Lung microvascular endothelial cell (primary cell): ENCODE results near the gene TOB1. TPM values are rescaled to one million over a fixed set of nuclear protein-coding genes. Genes with fewer than 3 reads are reported as not detected.
"Not testable (repeated sequence)": the region's sequence is repeated elsewhere in the genome, so short reads cannot be mapped to it uniquely, and the experiment has no call there.

Experiments used
- DNase-seq, 2 donors: peaks; one replicate each; pipeline versions ENCODE4 v3.0.0 to v3.0.0-alpha.2; 2010; ENCODE audit warnings: low read depth in 2 of 2
- total RNA-seq: library from RNA; depleted of rRNA; stranded (reverse); fragments of >200 nt; gene quantifications from 2 replicates; pipeline ENCODE4 v1.2.1, GENCODE V29; 2014

TOB1 gene
- total RNA-seq, 1 donor from 2014 or later, result 3.4 TPM

GRCh38 chr17:50898369-50899004, 32.3 kb upstream of the TOB1 start:
- DNase-seq, result no peak

GRCh38 chr17:50894513-50894912, 28.4 kb upstream of the TOB1 start:
- not testable (repeated sequence) for DNase-seq

DNA sequence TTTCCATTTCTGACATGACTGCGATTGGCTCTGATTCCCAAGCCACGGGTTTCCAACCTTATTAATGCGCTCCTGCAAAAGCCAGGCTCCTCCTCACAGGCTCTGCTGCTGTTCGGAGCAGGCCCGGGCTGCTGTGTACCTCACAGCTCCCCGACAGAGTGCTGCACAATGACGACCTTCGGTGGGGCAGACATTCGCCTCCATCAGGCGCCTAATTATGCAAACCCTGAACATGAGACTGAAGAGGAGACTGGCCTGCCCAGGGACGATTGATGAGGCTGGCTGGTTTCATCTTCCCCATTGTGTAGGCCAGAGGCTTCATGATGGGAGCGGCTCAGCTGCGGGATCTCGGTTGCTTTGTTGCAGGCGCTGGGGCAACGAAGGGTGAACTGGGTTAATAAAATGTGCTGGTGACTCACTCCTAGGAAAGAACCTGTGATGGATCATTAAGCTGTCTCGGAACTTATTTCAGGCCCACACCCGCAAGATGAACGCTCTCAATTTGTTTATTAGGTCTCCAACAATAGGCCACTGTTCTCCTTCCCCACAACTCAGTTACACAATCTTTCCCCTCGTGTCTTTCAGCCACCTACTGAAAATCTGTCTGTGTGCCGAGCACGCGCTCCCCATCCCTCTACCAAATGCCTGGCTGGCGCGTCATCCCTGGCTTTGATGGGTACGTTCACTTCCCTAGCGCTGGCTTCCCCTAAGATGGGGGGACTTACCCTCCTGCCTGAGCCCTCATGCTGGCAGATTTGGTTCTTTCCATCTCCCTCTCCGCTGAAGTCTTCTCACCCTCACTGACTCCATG, 27.2 kb upstream of the TOB1 start:
- DNase-seq, result no peak

- DNase-seq, result no peak
Measured at GRCh38 chr17:50892101-50892776, 26.1 kb upstream of the TOB1 start.

DNA sequence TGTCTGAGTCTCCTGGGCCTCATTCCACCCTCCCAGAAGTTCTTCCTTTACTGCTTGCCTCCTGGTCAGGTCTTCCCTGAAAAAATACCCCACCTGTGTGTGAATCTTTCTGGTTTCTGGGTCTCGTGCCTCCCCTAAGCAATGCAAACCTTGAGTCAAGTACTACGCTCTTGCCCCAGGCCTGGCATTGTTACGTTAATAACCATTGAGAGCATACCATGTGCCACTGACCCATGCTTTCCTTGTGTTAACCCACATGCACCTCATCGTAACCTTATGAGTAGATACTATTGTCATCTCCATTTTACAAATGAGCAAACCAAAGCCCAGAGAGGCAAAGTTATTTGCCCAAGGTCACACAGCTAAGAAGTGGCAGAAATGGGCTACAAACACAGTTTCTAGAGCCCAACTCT, 25.4 kb upstream of the TOB1 start:
- DNase-seq, result no peak

DNA sequence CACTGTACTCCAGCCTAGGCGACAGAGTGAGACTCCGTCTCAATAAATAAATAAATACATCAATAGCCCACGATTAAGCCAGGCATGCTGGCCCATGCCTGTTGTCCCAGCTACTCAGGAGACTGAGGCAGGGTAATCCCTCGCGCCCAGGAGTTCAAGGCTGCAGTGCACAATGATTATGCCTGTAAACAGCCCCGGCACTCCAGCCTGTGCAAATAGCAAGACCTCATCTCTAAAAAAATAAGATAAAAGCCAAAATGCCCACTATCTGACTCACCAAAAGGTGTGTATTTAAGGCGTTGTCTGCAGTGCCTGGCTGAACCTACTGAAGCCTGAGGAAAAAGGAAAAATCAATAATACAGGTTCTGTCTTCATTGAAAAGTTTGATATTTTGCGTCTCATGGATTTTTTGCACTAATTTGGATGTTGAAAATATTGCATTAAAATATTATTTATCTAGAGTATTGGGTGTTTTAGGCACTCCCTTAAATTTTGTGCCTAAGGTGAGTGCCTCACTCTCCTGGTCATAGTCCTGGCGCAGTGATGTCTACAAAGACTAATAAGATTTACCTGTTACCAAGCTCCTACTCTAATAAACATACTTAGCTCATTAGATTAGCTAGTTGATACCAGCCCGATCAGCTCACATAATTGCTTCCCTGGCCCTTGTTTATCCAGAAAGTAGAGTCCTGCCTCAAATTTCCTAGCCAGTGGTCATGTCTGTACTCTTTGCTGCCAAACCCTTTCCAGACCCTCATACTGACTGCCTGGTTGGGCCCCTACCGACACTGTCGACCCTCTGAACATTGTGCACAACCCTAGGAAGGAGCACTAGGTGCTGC, 24.7 kb upstream of the TOB1 start:
- DNase-seq, result no peak

DNA sequence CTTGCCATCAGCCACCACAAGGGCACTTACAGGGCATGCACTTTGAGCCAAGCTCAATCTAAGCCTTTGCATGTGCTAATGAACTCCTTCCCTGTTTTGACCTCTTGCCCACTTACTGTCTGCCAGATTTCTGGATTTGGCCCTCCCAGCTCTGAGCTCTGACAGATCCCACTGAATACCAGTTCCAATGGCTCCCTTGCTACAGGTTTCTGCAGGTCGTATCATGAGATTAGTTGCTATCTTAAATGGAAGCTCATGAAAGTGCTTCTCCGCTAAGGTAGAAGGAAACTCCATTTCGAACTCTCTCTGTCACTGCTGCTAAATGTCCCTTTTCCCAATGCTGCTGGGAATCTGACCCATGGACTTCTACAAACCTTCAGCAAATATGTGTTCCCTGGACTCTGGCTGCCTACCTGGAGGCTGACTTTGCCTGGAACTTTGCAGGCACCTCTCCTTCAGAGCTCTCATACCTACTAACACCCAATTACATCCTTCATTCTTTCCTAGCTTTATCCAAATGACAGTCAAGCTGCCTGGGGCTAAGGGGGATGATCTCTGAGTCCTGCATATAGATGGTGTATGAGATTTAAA, 23.5 kb upstream of the TOB1 start:
- no peak for DNase-seq

DNA sequence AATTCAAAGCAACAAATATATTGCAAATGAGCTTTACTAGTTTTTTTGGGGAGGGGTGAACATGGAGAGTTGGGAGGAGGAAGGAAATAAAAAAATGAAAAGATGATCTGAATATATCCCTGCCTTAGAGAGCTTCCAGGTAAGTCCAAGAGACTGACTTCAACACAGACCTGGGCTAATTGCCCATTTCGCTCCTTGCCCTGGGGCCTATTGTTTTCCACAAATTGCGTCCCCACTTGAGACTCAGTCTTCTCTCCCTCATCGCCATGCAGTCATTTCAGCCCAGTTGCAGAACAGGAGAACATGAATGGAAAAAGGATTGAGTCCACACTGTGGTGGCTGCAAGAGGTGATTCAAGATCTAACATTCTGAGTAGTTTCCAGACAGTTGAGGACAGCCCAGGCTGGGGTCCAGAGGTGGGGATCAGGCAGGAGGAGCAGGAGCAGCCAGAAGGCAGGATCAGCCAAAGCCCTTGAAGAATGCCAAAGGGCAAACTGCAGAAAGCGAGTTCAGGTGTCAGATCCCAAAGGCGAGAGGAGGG, 21.6 kb upstream of the TOB1 start:
- no peak for DNase-seq

DNA sequence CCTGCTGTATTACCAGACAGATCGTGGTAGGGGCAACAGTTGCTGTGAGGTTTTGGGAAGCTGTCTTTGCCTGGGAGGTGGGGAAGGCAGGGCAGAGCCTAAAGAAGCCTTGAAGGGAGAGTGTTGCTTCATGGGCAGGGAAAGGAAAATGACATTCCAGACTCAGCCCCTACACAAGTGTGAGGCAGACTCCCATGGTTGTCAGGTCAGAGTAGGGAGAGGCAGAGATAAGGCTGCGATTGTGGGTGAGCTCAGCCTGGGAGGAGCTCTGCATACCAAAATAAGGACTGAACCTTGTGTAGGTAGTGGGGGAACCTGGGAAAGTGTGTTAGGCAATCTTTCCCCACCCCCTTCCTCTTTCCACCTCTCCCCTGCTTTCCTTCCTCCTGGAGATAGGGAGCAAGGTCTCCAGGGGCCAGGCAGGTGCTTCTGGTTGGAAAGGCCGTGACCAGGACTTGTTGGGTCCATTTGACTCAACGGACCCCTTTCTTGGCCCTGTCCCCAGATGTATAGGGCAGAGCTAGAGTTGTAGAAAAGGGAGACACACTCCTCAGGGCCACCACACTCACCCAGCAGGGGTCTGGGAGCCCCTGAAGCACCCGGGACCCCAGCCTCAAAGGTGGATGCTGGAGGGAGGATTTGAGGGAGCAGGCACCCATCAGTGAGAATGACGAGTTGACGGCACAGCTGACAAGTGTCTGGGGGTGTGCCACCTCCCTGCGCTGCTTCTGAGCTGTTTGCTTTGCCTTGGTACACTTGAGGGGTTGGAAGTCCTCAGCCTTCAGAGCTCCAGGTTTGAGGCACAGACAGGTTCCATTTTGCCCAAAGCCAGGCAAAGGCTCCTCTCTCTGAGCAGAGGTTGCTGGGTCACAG, 18.5 kb upstream of the TOB1 start:
- DNase-seq, result no peak

GRCh38 chr17:50883850-50884438, 17.8 kb upstream of the TOB1 start:
- DNase-seq, result no peak

DNA sequence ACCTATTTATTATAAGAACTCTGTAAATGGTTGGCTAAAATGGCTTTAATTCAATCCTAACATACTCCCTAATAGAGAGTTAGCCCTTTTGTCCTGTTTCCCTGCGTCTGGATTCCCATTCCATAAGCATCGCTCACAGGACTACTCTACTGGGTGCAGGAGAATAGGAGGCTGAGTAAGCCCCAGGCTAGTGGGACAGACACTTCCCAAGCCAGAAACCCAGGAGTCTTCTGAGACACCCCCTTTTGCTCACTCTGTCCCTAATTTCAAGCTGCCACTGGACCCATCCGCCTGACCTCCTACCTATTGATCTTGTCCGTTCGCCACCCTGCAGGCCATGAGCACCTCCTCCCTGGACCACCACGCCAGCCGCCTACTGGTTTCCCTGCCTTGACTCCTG, 16.7 kb upstream of the TOB1 start:
- no peak for DNase-seq

DNA sequence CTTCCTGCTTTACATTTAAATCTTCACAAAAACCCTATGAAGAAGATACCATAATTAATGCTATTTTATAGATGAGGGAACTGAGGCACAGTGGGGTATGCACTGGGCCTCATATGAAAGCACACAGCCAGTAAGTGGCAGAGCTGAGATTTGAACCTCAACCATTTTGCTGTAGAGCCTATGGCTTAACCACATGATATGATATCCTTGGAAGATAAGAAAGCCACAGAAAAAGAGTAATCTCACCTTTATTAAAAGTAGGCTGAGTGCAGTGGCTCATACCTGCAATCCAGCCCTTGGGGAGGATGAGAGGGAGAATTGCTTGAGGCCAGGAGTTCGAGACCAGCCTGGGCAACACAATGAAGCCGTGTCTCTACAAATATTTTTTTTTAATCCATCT, 15.0 kb upstream of the TOB1 start:
- DNase-seq, result no peak

GRCh38 chr17:50879086-50879485, 12.9 kb upstream of the TOB1 start:
- no peak for DNase-seq

- DNase-seq, result no peak
Measured at GRCh38 chr17:50877838-50878237, 11.7 kb upstream of the TOB1 start.

DNA sequence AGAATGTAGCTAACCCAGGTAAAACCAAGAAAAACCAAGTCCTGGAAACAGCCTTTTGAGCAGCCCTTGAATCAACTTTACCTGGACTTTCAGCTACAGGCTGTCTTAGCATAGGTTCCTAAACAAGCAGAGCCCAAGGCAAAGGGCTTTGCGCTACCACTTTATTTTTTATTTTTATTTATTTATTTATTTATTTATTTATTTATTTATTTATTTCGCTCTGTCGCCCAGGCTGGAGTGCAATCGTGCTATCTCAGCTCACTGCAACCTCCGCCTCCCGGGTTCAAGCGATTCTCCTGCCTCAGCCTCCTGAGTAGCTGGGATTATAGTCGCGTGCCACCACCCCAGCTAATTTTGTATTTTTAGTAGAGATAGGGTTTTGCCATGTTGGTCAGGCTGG, 10.9 kb upstream of the TOB1 start:
- not testable (repeated sequence) for DNase-seq

DNA sequence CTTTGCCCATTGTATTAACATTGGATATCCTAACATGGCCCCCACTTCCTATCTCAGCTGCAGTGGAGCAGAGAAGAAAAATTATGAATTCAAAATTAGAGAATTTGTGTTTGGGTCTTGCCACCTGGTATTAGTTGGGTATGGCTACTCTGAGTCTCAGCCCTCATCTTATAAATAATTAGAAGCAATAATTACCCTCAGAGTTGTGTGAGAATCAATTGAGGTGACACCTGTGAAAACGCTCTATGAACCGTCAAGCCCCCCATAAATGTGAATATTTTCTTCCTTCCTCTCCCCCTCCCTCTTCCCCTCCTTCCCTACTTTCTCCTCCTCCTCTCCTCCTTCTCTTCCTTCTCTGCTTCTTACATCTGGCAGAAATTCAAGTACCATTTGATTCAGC, 8.9 kb upstream of the TOB1 start:
- no peak for DNase-seq

DNA sequence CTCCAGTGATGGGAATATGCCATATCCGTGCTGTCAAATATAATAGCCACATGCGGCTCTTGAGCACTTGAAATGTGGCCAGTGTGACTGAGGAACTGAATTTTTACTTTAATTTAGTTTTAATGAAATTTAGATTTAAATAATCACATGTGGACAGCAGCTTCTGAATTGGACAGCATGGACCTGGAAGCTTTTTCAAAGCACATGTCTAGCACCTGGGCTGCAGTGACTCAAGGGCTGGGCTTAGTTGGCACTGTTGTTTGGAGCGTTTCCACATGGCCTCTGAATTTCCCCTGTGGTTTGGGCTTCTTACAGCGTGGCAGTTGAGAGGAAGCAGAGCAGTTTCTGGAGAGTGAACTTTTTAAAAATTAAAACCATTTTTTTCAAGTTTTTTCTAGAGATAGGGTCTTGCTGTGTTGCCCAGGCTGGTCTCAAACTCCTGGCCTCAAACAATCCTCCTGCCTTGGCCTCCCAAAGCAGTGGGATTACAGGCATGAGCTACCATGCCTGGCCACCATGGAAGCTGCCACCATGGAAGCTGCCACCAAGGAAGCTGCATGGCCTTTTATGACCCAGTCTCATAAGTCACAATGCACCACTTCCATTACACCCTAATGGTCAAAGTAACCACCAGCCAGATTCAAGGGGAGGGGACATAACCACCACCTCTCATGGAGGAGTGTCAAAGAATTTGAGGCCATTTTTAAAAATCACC, 6.7 kb upstream of the TOB1 start:
- no peak for DNase-seq

DNA sequence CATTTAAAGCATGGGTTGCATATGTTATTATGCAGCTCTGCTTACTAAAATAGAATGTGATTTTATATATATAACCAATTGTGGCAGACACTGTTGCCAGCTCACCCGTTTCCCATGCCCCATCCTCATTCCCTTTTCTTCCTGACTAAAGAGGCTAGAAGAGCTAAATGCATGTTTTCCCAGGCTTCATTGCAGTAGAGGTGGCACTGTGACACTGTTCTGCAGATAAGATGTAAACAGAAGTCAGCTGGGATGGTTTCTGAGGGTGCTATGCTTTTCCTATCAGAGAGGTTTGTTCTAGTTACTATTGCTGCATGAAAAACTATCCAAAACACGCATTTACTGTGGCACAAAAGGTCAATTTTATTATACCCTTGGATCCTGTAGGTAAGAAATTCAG, 5.7 kb upstream of the TOB1 start:
- DNase-seq, result no peak

DNA sequence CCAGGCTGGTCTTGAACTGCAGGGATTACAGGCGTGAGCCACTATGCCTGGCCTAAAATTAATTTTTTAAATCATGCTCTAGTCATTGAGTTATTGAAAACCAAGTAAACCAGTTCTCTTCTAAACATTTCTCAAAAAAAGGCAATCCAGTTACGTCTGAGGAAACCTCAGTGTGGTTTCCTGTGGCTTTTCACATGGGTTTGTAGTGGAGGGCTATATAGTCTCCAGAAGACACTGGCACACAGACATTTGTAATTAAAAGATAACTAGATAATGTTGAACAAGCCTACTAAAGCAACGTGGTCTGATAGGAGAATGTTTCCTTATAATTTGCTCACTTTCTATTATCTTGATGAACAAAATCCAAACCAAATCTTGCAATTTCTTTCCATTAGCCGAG, 5.2 kb upstream of the TOB1 start:
- no peak for DNase-seq
